HG03520 (cell line): ENCODE results near the gene AFF1.

Experiments
- ATAC-seq: cut with Tn5 transposase; IDR thresholded peaks from one replicate; pipeline ENCODE4 v1.9.1; 2021; ENCODE audit warnings: mild to moderate bottlenecking, moderate library complexity; ENCODE audit not compliant: unreplicated experiment

The AFF1 gene

DNA sequence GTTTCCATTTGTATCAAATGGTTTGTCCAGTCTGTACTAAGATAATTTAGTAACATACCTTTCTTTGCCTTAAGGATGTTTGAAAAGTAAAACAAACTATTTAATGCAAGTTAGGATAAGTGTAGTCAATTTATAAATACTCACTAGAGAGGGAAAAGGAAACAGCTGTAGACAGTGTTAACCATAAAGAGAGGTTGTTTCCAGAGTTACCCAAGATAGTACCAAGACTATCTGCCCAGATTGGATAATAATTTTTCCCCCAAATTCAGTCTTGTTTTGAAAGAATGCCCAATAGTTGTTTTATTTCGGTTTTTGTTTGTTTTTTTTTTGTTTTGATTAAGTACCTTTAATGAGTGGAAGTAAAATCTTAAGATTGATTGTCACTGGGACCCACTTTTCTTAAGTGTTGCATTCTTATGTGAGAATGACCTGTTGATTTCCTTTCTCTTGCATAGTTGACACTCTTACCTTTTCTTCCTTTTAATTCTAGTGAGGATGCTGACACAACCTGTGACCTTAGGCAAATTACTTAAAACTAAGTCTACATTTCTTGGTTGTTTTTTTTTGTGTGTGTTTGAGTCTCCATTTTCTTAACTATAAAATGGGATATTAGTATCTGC, 12.8 kb downstream of the AFF1 start:
- no peak for ATAC-seq

DNA sequence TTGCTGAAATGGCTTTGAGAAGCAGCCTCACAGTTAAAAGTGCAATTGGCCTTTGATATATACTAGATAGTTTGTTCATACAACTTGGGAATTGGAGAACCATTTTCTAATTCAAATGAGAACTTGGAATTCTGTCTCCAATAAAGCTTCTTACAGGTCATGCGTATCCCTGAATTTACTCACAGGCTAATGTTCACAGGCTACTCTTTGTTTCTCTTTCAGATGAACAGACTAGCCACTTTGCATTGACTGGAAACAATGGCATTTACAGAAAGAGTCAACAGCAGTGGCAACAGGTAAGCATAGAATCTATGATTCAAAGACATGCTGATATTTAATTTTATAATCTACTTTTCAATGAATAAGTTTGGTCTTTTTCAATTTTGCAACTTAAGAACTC, 13.5 kb downstream of the AFF1 start:
- no peak for ATAC-seq

- ATAC-seq = no peak
Observed at GRCh38 chr4:86950831-86951525, 16.2 kb downstream of the AFF1 start.

DNA sequence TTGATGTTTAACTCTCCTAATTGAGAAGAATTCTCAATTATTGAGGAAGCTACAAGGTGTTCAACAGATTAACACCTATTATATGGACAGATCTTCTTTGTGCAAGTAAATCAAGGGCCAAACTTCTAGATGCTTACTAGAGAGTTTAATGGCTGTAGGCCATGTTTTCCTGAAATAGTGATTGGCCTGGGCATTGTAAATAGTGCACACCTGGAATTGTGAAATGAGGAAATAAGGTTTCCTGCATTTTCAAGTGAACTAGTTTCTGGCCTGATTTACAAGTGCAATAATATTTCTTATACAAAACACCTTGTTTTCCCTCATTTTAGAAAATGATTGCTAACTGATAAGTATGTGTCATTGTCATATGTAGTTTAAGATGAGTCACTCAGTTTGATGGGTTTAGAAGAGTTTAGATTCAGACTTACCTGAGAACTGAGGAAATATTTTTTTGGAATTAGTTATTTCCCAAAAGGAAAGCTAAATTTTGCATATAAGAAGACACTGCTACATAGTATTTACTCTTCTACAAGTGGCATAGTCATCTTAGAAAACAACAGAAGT, 21.2 kb downstream of the AFF1 start:
- no peak for ATAC-seq

DNA sequence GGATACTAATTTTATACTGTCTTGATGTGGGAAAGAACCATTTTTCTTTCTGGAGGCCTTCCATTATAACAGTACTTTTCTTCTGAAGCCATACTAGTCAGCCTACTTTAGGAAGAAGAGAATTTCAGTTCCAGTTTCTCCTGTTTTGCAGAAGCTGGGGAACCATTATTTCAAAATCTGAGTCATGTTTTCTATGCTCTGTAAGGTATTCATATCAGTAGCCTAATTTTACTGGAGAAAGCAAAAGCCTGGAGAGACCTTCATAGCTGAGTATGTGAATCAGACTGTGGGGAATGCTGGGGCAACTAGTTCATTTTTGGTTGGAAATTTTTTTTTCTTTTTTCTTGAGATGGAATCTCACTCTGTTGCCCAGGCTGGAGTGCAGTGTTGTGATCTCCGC, 22.4 kb downstream of the AFF1 start:
- ATAC-seq = peak; percentile 49

DNA sequence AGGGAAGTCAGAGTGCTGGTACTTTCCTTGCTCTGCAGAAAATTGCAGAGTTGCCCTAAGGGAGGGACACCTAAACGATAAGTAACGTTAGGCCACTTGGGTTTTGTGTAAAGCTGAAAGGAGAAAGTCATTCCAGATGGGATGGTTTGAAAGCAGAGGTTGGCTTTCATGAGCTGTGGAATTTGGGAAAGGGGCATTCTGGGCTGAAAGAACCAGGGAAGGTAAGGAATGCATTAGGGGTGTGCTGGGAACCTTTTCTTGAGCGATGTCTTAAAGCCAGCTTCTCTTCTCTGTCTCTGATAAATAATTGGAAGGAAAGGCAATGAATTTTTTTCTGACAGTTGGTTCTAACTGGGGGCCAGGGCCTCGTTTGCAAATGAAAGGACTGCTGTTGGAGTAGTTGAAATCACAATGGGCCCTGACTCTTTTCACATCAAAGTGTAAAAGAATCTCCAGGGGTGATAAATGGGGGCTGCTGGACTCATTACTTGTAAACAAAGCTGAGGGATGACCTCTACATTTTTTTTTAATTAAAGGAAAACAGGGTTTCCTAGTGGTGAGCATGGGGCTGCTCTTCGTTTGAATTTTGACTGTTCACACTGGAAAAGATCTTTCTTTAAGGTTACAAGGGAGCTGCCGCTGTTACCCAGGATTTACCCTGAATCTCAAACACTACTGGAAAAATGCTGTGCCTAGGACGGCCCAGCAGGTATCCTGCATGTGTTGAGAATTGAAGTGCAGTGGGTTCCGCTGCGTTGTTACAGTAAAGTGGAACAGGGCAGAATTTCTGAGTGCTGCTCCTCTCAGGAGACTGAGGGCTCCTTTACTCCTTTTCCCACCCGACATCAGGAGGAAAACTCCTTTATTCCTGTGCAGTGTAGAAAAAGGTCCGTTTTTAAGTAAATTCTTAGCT, 25.0 kb downstream of the AFF1 start:
- ATAC-seq = no peak

DNA sequence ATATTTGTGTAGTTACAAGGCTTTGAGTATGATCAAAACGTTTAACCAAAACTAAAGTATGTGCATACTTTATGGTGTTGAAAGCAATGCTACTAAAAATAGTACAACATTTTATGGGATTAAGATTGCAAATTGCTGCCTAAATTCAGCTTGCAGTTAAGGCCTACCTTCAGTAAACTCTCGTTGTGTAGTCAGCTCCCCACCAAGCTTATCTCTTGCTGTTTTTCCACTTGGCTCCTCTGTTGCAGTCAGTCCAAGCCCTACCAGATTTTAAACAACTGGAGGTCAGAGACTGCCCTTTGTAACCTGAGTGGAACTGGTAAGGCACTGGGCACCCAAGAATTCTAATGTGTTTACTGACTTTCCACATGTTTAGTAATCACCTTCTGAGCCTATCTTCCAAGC, 25.7 kb downstream of the AFF1 start:
- no peak for ATAC-seq

- no peak for ATAC-seq
Observed at GRCh38 chr4:86961116-86961515, 26.3 kb downstream of the AFF1 start.

GRCh38 chr4:86961605-86962295, 26.9 kb downstream of the AFF1 start:
- peak; percentile 92 for ATAC-seq

- ATAC-seq = no peak
Observed at GRCh38 chr4:86963697-86964096, 28.9 kb downstream of the AFF1 start.

- peak; percentile 42 for ATAC-seq
Observed at GRCh38 chr4:86965019-86965976, 30.5 kb downstream of the AFF1 start.

DNA sequence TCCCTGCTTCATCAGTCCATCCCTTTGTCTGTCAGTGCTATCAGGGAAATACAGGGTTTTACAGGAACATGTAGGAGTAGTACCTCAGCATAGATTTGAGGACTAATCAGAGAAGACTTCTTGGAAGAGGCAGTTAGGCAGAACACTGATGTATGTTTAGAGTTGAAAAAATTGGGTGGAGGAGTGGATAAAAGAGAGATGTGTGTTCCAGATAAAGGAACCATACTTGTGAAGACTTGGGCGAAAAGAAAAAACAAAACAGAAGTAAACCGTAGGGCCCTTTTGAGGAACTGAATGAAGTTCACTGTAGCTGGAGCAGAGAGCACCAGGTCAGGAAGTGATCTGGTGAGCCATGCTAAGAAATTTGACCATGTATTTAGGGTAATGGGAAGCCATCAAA, 32.3 kb downstream of the AFF1 start:
- ATAC-seq = no peak

DNA sequence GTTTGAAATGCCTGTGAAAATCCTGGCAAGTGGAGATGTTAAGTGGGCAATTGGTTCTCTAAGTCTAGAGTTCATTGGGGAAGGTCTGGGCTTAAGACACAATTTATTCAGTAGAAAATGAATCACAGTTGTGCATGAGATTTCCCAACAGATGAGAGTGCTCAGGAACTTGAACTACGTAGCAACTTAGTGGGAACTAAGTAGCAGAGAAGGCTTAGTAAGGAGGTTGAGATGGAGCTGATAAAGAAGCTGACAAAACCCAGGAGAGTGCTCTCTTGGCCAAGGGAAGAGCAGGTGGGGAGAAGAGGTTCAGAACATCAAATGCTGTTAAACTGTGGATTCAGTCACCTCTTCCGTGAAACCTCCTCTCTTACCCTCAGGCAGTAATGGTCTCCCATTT, 33.0 kb downstream of the AFF1 start:
- ATAC-seq = no peak

DNA sequence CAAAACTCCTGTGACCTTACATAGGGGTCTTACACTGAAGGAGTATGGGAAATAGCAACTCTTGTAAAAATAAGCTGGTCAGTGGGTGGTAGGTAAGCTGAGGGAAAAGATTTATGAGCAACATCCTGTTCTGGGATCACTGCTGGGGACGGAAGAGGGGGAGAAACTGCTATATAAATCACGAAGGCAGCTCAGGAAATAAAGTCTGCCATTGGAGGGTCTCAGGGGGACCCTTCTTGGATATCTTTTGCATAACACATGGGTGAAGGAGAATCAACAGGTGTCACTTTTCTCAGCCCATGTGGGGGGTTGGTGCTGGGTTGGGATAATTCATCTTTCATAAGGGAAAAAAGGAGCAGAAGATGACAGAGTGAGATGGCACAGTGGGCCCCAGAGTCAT, 33.7 kb downstream of the AFF1 start:
- no peak for ATAC-seq

GRCh38 chr4:86970447-86971354, 35.9 kb downstream of the AFF1 start:
- ATAC-seq = no peak

DNA sequence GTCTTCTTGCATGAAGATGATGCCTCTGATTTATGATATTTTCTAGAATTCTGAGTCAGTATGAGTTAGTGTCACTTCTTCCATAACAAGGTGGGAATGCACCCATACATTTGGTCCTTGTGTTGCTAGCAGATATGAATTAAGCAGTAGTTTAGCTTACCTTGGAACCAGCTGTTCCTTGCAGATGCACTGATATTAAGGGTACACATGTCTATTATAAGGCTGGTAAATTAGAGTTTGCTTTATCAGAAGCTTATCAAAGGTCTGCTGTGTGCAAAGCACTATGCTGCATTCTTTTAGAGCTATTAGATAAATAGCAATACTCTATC, 36.5 kb downstream of the AFF1 start:
- no peak for ATAC-seq

DNA sequence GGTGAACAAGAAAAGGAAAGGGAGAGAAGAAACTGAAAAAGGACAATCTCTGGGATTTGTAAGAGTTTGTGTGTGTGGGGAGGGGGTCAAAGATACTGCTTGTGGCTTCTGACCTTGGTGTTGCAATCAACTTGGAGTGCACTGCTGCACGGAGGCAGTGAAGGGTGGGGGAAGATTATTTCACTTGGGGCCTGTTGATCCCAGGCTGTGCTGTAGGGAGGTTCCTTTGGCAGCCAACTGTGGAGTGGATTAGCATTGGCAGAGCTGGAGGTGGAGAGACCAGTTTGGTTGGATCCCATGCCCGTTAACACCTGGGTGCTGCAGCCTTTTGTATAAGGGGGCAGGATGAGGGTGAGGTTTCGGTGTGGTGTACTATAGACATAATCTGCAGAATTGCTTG, 38.2 kb downstream of the AFF1 start:
- no peak for ATAC-seq

DNA sequence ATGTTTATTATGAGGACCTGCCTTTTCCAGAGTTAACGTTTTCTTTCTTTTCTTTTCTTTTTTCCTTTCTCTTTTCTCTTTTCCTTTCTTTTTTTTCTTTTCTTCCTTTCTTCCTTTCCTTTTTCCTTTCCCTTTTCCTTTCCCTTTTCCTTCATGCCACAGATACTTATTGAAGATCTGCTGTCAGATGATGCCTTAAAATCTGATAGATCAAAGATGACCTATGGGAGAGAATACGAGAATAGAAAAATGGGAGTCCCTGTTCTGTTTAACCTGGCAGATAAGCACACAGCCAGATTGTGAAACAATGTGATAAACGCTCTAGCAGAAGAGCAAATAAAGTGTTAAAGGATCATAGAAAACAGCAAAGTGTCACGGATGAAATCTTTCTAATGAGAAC, 38.9 kb downstream of the AFF1 start:
- no peak for ATAC-seq

DNA sequence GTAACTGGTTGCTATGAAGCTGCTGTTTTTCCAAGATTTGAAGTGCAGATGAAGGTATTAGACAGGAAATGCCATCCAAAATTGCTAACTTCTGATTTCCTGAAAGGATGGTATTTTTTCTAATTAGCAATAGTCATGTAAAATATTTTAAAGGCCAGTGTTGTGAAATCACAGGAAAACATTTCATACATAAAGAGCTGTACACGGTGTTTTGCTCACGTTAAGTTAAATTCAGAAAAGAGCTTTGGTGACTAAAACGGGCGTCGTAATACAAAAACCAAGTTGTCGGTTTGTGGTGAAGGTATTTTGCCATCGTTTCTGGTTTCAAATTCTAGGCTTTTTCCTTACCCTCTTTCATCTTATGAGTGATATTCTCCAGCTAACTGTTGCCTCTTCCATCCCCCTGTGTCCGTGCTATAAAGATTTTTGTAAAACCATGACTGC, 39.8 kb downstream of the AFF1 start:
- no peak for ATAC-seq
